C4-2B (cell line): ENCODE data around the gene UTRN.

Experiments
- ZFX ChIP-seq: fragments of 450-650 bp; IDR thresholded peaks from 2 replicates; pipeline ENCODE4 v1.6.1; 2017
- TF ChIP-seq, protein P1 (sequence below): fragments of 450-650 bp; conservative IDR thresholded peaks from 2 replicates; pipeline ENCODE4 v1.5.1; 2017; ENCODE audit warnings: mild to moderate bottlenecking

DNA sequence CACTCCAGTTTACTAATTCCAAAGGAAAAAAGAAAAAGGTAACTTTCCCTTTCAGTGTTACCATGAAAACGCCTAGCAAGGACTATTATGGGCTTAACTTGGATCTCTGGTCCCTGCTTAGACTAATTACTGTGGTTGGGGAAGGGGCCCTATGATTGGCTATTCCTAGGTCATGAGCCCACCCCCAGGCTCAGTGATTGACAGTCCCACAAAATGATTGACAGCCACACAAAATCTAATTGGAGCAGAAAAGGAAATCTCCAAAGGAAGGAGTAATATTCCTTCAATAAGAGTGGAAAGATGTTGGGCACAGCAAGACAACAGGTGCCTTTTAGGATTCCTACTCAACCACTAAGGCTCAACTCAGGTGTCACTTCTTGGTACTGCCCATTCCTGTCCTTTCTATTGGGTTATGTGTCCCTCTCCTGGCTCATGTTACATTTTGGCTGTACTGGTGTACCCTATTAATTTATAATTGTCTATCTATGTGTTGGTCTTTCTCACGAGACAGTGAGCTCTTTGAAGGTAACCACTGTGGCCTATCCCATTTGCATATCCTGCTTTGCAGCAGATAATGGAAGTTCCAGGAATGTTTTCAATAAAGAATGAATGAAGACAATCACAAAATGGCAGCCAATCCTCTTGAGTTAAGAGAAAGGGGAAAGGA is 5.5 kb upstream of the UTRN start:
- TF ChIP-seq, protein P1, sequence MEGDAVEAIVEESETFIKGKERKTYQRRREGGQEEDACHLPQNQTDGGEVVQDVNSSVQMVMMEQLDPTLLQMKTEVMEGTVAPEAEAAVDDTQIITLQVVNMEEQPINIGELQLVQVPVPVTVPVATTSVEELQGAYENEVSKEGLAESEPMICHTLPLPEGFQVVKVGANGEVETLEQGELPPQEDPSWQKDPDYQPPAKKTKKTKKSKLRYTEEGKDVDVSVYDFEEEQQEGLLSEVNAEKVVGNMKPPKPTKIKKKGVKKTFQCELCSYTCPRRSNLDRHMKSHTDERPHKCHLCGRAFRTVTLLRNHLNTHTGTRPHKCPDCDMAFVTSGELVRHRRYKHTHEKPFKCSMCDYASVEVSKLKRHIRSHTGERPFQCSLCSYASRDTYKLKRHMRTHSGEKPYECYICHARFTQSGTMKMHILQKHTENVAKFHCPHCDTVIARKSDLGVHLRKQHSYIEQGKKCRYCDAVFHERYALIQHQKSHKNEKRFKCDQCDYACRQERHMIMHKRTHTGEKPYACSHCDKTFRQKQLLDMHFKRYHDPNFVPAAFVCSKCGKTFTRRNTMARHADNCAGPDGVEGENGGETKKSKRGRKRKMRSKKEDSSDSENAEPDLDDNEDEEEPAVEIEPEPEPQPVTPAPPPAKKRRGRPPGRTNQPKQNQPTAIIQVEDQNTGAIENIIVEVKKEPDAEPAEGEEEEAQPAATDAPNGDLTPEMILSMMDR: no peak
- TF ChIP-seq ZFX: no peak
